Measurements from ENCODE around the gene TACC2.

The TACC2 gene

DNA sequence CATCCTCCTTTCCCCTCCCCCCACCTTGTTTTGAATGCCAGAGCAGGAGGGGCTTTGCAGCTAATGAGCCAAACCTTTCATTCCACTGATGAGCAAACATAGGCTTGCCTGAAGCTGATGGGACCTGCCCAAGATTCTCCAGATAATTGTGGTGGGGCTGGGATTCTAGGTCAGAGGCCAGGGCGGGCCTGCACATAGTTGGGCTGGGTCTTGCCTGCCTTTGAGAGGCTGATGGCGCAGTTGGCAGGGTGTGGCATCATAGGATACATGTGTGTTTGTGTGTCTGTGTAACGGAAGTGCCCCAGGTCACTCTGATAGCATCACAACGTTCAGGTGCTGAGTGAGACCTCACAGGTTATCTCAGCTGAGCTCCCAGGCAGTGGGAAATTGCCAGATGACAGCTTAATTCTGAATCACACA is 305.0 kb downstream of the TACC2 start:
- no peak overlapping the region for H3K4me3 ChIP-seq (ENCODE audit: low read length)
- DNase-seq (ENCODE audit: low read depth): peak; percentile 22
- TF ChIP-seq, protein P1, sequence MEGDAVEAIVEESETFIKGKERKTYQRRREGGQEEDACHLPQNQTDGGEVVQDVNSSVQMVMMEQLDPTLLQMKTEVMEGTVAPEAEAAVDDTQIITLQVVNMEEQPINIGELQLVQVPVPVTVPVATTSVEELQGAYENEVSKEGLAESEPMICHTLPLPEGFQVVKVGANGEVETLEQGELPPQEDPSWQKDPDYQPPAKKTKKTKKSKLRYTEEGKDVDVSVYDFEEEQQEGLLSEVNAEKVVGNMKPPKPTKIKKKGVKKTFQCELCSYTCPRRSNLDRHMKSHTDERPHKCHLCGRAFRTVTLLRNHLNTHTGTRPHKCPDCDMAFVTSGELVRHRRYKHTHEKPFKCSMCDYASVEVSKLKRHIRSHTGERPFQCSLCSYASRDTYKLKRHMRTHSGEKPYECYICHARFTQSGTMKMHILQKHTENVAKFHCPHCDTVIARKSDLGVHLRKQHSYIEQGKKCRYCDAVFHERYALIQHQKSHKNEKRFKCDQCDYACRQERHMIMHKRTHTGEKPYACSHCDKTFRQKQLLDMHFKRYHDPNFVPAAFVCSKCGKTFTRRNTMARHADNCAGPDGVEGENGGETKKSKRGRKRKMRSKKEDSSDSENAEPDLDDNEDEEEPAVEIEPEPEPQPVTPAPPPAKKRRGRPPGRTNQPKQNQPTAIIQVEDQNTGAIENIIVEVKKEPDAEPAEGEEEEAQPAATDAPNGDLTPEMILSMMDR (conservative IDR thresholded peaks at IDR 0.05; ENCODE audit: low read length): no peak

DNA sequence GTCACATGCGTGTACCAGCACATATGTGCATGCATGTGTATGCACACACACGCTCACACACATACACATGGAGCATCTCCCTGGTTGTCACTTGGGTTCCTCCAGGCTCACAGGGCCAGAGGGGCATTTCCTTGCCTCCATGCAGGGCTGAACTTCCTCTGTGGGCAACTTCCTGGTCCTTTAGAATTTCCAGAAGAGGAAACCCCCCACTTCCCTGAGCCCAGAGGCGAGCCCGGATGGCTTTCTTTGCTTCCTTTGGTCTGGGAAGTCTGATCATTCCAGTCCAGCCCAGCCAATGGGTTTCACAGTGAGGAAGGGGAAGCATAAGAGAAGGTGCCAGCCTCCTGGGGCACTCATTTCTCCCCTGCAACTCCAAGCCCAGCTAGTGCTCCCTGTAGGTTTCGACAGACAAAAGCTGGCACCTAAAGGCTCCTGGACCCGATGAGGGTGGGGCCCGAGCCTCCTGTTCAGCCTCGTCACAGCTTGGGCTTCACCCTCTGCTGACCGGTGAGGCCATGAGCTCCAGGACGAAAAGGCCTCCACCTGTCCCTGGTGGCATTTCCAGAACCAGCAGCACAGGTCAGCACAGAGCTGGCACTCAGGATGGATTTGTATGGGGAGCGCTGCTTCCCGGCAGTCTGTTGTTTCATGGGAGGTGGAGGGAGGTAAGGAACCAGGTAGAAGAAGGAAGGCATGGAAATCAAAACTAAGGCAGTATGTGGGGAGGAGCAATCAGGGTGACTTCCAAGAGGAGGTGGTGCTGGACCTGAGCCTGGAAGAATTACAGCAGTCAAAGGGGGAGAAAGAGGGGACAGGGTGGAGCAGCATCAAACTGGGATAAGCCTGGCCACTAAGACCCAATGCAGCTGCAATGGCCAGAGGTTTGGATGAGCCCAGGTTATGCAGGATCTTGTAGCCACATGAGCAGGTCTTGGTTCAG is 305.8 kb downstream of the TACC2 start:
- H3K4me3 ChIP-seq (ENCODE audit: low read length): no peak overlapping the region
- DNase-seq (ENCODE audit: low read depth): no peak

DNA sequence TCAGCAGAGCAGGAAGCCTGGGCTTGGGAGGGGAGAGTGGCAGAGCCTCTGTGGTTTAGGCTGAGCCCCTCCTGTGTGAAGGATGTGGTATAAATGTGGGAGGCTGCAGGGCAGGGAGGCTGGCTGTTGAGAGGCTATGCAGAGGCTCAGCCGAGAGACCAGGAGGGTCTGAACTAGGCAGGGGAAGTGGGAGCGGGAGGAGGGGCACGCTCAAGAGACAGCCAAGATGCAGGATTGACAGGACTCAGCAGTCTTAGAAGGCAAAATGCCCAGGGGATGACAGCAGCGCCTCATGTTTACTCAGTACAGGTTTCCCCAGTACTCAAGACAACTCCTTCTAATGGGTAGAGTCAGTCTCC is 306.5 kb downstream of the TACC2 start:
- DNase-seq (ENCODE audit: low read depth): no peak

More for the DNA sequence above, 305.8 kb downstream of the TACC2 start:
- TF ChIP-seq, protein P1 (conservative IDR thresholded peaks at IDR 0.05; ENCODE audit: low read length): no peak

DNA sequence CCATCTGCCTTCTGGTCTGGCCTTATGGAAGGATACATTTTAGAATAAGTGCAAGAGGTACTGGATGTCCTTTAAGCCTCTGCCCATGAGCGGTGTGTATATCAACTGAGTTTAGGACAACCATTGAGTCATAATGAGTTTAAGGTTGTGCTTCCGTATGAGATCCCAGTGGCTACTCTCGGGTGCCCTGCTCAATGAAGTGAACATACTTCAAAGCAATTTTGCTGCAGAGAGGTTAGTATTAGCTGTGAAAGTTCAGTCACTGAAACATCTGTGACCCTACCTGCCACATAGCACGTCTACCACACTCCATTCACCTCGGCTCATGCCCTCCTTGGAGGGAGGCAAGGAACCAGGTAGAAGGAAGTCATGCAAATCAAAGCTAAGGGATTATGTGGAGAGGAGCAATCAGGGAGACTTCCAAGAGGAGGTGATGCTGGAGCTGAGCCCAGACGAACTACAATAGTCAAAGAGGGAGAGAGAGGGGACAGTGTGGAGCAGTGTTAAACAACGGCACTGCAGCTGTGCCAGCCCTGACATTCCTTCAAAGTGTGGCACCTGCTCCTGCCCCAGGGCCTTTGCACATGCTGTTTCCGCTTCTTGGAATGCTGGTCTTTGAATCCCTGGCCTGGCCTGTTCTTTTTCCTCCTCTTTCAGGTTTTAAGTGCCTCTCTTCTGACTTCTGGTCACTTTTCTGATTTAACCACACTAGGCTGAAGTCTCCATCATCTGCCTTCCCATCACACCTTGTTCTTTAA is 307.6 kb downstream of the TACC2 start:
- no peak for DNase-seq (ENCODE audit: low read depth)

More for the DNA sequence above, 306.5 kb downstream of the TACC2 start:
- TF ChIP-seq, protein P1 (conservative IDR thresholded peaks at IDR 0.05; ENCODE audit: low read length): no peak
- H3K4me3 ChIP-seq (ENCODE audit: low read length): no peak overlapping the region

DNA sequence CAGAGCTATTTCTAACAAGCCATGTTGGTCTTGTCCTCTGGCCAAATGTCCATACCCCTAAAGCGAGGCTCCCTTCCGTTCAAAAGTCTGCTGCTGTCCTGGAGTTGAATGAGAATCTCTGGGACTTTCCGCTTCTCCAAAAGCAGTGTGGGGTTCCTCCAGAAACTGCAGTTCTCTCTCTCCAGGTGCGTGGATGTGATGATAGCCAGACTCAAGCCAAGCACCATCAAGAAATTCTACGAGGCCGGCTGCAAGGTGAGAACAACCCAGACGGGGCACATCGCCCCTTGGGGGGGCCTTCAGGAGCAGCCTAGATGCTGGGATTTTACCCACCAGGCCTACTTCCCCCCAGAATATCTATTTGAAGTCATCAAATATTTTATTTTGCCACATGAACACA is 308.6 kb downstream of the TACC2 start:
- TF ChIP-seq, protein P1 (conservative IDR thresholded peaks at IDR 0.05; ENCODE audit: low read length): no peak
- no peak overlapping the region for H3K4me3 ChIP-seq (ENCODE audit: low read length)
- no peak for DNase-seq (ENCODE audit: low read depth)

More for the DNA sequence above, 307.6 kb downstream of the TACC2 start:
- H3K4me3 ChIP-seq (ENCODE audit: low read length): no peak overlapping the region
- TF ChIP-seq, protein P1 (conservative IDR thresholded peaks at IDR 0.05; ENCODE audit: low read length): no peak

DNA sequence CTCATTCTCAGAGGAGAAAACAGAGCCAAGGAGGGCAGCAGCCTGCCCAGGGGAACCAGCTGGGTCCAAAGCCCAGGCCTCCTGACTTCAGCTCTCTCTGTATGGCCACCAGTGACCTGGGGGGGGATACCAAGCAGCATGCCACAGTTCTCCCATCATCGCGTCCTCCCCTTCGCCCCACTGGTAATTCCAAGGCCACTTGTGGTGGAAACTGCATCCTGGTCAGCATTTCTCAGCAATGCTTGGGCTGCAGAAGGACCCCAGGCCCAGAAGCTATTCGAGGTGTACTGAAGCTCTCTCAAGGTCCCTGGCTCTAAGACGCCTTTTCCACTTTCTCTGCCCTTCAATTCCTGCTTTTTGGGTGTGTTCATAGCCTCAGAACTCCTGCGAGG is 309.2 kb downstream of the TACC2 start:
- no peak overlapping the region for H3K4me3 ChIP-seq (ENCODE audit: low read length)
- TF ChIP-seq, protein P1 (conservative IDR thresholded peaks at IDR 0.05; ENCODE audit: low read length): no peak
- no peak for DNase-seq (ENCODE audit: low read depth)

Measured in AG10803 (cell line).